ENCODE results near the gene ISY1. TPM values are rescaled to one million over a fixed set of nuclear protein-coding genes. Genes with fewer than 3 reads are reported as not detected.
A peak's percentile ranks its signal among the peaks of the same experiment; 100 is the strongest.

The ISY1 gene
- total RNA-seq, 1 donor from 2014 or later: 16.2 TPM

DNA sequence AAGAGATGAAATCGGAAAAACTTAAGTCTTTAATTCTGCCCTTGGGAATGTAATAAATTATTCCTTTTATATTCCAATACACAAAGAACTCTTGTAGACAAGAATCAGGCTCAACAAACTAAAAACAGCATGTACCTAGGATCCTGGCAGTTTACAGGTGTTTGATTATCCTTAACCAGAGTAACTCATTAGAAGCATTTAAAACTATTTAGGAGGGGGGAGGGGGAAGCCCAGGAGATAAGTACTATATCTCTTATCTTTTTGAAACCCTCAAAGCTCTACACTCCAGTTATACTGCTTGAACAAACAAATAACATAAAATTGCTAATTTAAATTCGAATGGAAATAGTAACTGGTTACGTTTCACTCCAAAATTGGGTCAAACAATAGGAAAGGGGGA, 21.0 kb upstream of the ISY1 start:
- TF ChIP-seq POLR2AphosphoS5 (IDR thresholded peaks at IDR 0.05; ENCODE audit: insufficient read depth in 1 of 2, low read depth in 1 of 2) (no peak), POLR2A (IDR thresholded peaks at IDR 0.05) (no peak)
- TF ChIP-seq, protein P1, sequence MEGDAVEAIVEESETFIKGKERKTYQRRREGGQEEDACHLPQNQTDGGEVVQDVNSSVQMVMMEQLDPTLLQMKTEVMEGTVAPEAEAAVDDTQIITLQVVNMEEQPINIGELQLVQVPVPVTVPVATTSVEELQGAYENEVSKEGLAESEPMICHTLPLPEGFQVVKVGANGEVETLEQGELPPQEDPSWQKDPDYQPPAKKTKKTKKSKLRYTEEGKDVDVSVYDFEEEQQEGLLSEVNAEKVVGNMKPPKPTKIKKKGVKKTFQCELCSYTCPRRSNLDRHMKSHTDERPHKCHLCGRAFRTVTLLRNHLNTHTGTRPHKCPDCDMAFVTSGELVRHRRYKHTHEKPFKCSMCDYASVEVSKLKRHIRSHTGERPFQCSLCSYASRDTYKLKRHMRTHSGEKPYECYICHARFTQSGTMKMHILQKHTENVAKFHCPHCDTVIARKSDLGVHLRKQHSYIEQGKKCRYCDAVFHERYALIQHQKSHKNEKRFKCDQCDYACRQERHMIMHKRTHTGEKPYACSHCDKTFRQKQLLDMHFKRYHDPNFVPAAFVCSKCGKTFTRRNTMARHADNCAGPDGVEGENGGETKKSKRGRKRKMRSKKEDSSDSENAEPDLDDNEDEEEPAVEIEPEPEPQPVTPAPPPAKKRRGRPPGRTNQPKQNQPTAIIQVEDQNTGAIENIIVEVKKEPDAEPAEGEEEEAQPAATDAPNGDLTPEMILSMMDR (IDR thresholded peaks at IDR 0.05): no peak
- intact Hi-C loops (cut with DNase I): loop anchor here (5.0 kb wide), 1 partner anchor 65 kb away; the partner anchor contains the start of gene COPG1
- H3K27ac ChIP-seq: peak overlapping the region; percentile 98
- H3K4me1 ChIP-seq: peaks cover 68% of the 10 kb centered on the region
- no peaks in the 10 kb centered on the region for H3K27me3 ChIP-seq
- peak overlapping the region; percentile 95 to 98 for H3K4me3 ChIP-seq
- DNase-seq (ENCODE audit: extremely low spot score in 2 of 2): no peak
- no peaks in the 10 kb centered on the region for H3K9me3 ChIP-seq
- peaks cover 0 to 7% of the 10 kb centered on the region in 2 donors for H3K36me3 ChIP-seq

DNA sequence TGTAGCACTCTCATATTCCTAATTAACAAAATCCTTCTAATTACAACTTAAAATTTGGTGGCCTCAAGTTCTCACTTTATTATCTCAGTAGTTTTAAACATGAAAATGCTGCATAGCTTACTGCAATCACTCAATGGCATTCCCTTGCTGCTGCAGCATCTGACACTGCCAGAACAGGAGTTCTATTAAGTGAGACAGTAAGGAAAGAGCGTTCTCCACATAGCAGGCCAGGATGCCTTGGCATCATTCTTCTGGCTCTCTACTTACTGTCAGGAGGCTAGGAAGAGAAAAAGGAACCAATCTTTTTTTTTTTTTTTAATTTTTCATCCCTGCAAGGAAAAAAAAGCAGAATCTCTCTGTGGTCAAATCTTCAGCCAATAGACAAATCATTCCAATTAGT, 19.6 kb upstream of the ISY1 start:
- intact Hi-C loops (cut with DNase I): loop anchor here (5.0 kb wide), 1 partner anchor 67 kb away; the partner anchor contains the start of gene COPG1
- H3K9me3 ChIP-seq: no peaks in the 10 kb centered on the region
- H3K27ac ChIP-seq: peak overlapping the region; percentile 98
- H3K27me3 ChIP-seq: no peaks in the 10 kb centered on the region
- peaks cover 79% of the 10 kb centered on the region for H3K4me1 ChIP-seq
- H3K36me3 ChIP-seq: peaks cover 0 to 7% of the 10 kb centered on the region in 2 donors
- H3K4me3 ChIP-seq: peak overlapping the region; percentile 34 to 98
- TF ChIP-seq POLR2A (IDR thresholded peaks at IDR 0.05) (no peak), POLR2AphosphoS5 (IDR thresholded peaks at IDR 0.05; ENCODE audit: insufficient read depth in 1 of 2, low read depth in 1 of 2) (no peak)
- TF ChIP-seq, protein P1 (IDR thresholded peaks at IDR 0.05): no peak
- DNase-seq (ENCODE audit: extremely low spot score in 2 of 2): no peak

DNA sequence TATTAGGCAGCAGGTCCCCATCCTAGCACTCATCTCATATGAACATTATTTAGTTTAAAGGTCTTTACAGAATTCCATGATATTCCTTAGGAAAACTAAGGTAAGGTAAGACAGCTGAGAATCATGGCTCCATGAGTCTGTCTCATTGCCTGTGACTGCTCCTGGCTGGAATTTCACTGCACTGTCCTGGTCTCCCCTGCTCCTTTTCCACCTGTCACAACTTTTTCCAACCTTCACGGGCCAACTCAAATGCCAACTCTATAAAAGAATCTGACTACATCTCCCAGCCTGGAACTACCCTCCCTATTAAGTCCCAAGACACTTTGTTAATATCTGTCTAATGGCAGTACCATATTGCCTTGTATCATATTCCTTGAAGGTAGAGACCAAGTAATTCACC, 15.2 kb upstream of the ISY1 start:
- Histone ChIP-seq H3K4me3 (no peak overlapping the region), H3K27ac (no peak overlapping the region), H3K9me3 (no peaks in the 10 kb centered on the region), H3K27me3 (no peaks in the 10 kb centered on the region), H3K36me3 (peaks cover 0 to 14% of the 10 kb centered on the region in 2 donors), H3K4me1 (peaks cover 93% of the 10 kb centered on the region)
- intact Hi-C loops (cut with DNase I): loop anchor here (10.0 kb wide), 1 partner anchor 139 kb away; a partner anchor contains a TSS
- DNase-seq (ENCODE audit: extremely low spot score in 2 of 2): no peak
- TF ChIP-seq, protein P1 (IDR thresholded peaks at IDR 0.05): no peak
- no peak for TF ChIP-seq POLR2AphosphoS5 (IDR thresholded peaks at IDR 0.05; ENCODE audit: insufficient read depth in 1 of 2, low read depth in 1 of 2)
- TF ChIP-seq POLR2A (IDR thresholded peaks at IDR 0.05): no peak

DNA sequence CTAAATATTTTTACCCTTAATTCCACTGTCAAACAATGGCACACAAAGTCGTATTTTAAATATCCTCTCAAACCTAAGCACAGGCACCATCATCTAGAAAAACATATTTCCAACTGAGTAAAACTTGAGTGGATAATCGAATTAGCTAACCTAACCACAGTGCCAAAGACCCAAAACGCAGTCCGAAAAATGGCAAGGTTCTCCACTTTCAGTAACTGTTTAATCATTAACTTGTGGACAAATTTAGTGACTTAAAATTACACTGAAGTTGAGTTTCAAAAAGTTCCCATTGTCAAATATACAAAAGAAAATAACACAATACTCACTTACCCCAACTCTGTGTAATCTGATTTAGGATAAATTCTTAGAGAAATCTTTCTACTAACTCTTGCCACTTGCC, 12.9 kb upstream of the ISY1 start:
- Histone ChIP-seq H3K36me3 (peaks cover 0 to 35% of the 10 kb centered on the region in 2 donors), H3K27ac (no peak overlapping the region), H3K4me1 (peaks cover 70% of the 10 kb centered on the region), H3K9me3 (no peaks in the 10 kb centered on the region), H3K4me3 (no peak overlapping the region), H3K27me3 (no peaks in the 10 kb centered on the region)
- no peak for DNase-seq (ENCODE audit: extremely low spot score in 2 of 2)
- intact Hi-C loops (cut with DNase I): loop anchor here (10.0 kb wide), 1 partner anchor 141 kb away; a partner anchor contains a TSS
- TF ChIP-seq POLR2AphosphoS5 (IDR thresholded peaks at IDR 0.05; ENCODE audit: insufficient read depth in 1 of 2, low read depth in 1 of 2) (no peak), POLR2A (IDR thresholded peaks at IDR 0.05) (no peak)
- TF ChIP-seq, protein P1 (IDR thresholded peaks at IDR 0.05): no peak

DNA sequence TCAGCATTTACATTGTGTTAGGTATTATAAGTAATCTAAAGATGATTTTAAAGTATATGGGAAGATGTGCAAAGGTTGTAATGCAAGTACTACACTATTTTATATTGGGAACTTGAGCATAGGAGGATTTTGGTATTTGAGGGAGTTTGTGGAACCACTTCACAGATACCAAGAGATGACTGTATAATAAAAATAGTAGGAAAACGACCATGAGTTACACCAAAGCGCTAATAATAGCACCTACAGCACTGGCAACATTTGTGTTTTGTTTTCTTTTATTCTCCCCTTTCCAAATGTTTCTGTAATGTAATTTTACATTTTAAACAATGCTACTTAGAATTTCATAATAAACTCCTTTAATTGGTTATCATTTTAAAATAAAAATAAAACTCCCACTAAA, 12.3 kb upstream of the ISY1 start:
- H3K36me3 ChIP-seq: peaks cover 0 to 35% of the 10 kb centered on the region in 2 donors
- H3K4me3 ChIP-seq: no peak overlapping the region
- TF ChIP-seq POLR2A (IDR thresholded peaks at IDR 0.05): no peak
- no peak for DNase-seq (ENCODE audit: extremely low spot score in 2 of 2)
- peaks cover 65% of the 10 kb centered on the region for H3K4me1 ChIP-seq
- intact Hi-C loops (cut with DNase I): loop anchor here (10.0 kb wide), 1 partner anchor 142 kb away; a partner anchor contains a TSS
- H3K27me3 ChIP-seq: no peaks in the 10 kb centered on the region
- no peak overlapping the region for H3K27ac ChIP-seq
- no peaks in the 10 kb centered on the region for H3K9me3 ChIP-seq
